ENCODE results near the gene MORN1.

MORN1 gene

GRCh38 chr1:2356911-2357845 lies 34.2 kb downstream of the MORN1 start:
- DNase-seq = no peak
- TF ChIP-seq CTCF (IDR thresholded peaks at IDR 0.05; ENCODE audit: low read depth, low read length) = no peak
- no peak overlapping the region for H3K27ac ChIP-seq
- H3K4me3 ChIP-seq (ENCODE audit: low read depth, low read length) = no peak overlapping the region
- H3K36me3 ChIP-seq = no peaks in the 10 kb centered on the region
- no peaks in the 10 kb centered on the region for H3K9me3 ChIP-seq (ENCODE audit: severe bottlenecking)
- H3K27me3 ChIP-seq (ENCODE audit: insufficient read depth, low read depth, severe bottlenecking) = no peaks in the 10 kb centered on the region

- Histone ChIP-seq H3K27me3 (ENCODE audit: insufficient read depth, low read depth, severe bottlenecking) (no peaks in the 10 kb centered on the region), H3K36me3 (no peaks in the 10 kb centered on the region), H3K27ac (no peak overlapping the region), H3K9me3 (ENCODE audit: severe bottlenecking) (no peaks in the 10 kb centered on the region), H3K4me3 (ENCODE audit: low read depth, low read length) (no peak overlapping the region)
- DNase-seq = no peak
- no peak for TF ChIP-seq CTCF (IDR thresholded peaks at IDR 0.05; ENCODE audit: low read depth, low read length)
Measured at GRCh38 chr1:2356401-2356800, 35.0 kb downstream of the MORN1 start.

GRCh38 chr1:2355373-2356261 lies 35.7 kb downstream of the MORN1 start:
- Histone ChIP-seq H3K36me3 (no peaks in the 10 kb centered on the region), H3K27ac (no peak overlapping the region), H3K9me3 (ENCODE audit: severe bottlenecking) (no peaks in the 10 kb centered on the region), H3K27me3 (ENCODE audit: insufficient read depth, low read depth, severe bottlenecking) (no peaks in the 10 kb centered on the region), H3K4me3 (ENCODE audit: low read depth, low read length) (no peak overlapping the region)
- DNase-seq = no peak
- TF ChIP-seq CTCF (IDR thresholded peaks at IDR 0.05; ENCODE audit: low read depth, low read length) = no peak

- Histone ChIP-seq H3K27ac (no peak overlapping the region), H3K9me3 (ENCODE audit: severe bottlenecking) (no peaks in the 10 kb centered on the region), H3K4me3 (ENCODE audit: low read depth, low read length) (no peak overlapping the region), H3K36me3 (no peaks in the 10 kb centered on the region), H3K27me3 (ENCODE audit: insufficient read depth, low read depth, severe bottlenecking) (no peaks in the 10 kb centered on the region)
- no peak for TF ChIP-seq CTCF (IDR thresholded peaks at IDR 0.05; ENCODE audit: low read depth, low read length)
- no peak for DNase-seq
Measured at GRCh38 chr1:2354511-2355372, 36.6 kb downstream of the MORN1 start.
